Activated naive CD8-positive, alpha-beta T cell treated with anti-CD3 and anti-CD28 coated beads, Interleukin-2, amount 10 ng/mL, durations not matched to agents 7 days and 5 days (primary cell): Measurements from ENCODE around the gene ADAM12. TPM values are rescaled to one million over a fixed set of nuclear protein-coding genes. Genes with fewer than 3 reads are reported as not detected.
A peak's percentile ranks its signal among the peaks of the same experiment; 100 is the strongest.

Source experiments
- ATAC-seq: fragments of 150-1000 bp; cut with Tn5 transposase; one replicate; pipeline ENCODE4 v1.10.0; 2021; ENCODE audit warnings: low read depth, moderate library complexity
- POLR2A ChIA-PET: fragments of 350-600 bp; sonication (Branson Sonifier 250); formaldehyde crosslinking; loops from one replicate; lab custom pipeline; 2021; ENCODE audit warnings: antibody characterized with exemption; lab: Charles Lee
- DNase-seq: peaks from one replicate; pipeline ENCODE4 v3.0.0; 2021
- H3K27ac Mint-ChIP-seq: one replicate; pipeline ENCODE4 v1.8.0; 2022; ENCODE audit warnings: mild to moderate bottlenecking, mixed read lengths
- H3K27me3 Mint-ChIP-seq: one replicate; pipeline ENCODE4 v1.8.0; 2022; ENCODE audit warnings: mild to moderate bottlenecking, moderate library complexity, mixed read lengths
- H3K36me3 Mint-ChIP-seq: one replicate; pipeline ENCODE4 v1.8.0; 2021; ENCODE audit warnings: mild to moderate bottlenecking, mixed read lengths
- H3K4me1 Mint-ChIP-seq: one replicate; pipeline ENCODE4 v1.8.0; 2021; ENCODE audit warnings: mixed read lengths
- H3K4me3 Mint-ChIP-seq: one replicate; pipeline ENCODE4 v1.8.0; 2022; ENCODE audit warnings: mild to moderate bottlenecking, moderate library complexity, mixed read lengths
- H3K9me3 Mint-ChIP-seq: one replicate; pipeline ENCODE4 v1.8.0; 2021; ENCODE audit warnings: mixed read lengths
- total RNA-seq, 2 experiments: library from RNA; stranded (reverse); gene quantifications; one replicate each; pipeline ENCODE4 v1.2.3, GENCODE V29; 2021

ADAM12 gene
- total RNA-seq, result under 1 TPM; 0.17 to 0.39 TPM

- H3K27ac Mint-ChIP-seq, result peak within 1 kb of the TSS; percentile 7
- H3K4me3 Mint-ChIP-seq, result peak within 1 kb of the TSS; percentile 61
- peaks cover 5% of the 10 kb centered on the region for H3K36me3 Mint-ChIP-seq
- ATAC-seq, result no peak
- no peaks in the 10 kb centered on the region for H3K9me3 Mint-ChIP-seq
- H3K27me3 Mint-ChIP-seq, result peaks cover 32% of the 10 kb centered on the region
- POLR2A ChIA-PET, result no interaction called here
- peak; percentile 36 for DNase-seq
- H3K4me1 Mint-ChIP-seq, result peaks cover 5% of the 10 kb centered on the region
Measured at GRCh38 chr10:126387931-126388911, at the start of gene ADAM12. TSS of gene ADAM12 (minus strand) at chr10:126388477. CDS start at chr10:126388145, 332 bp downstream.

- no peaks in the 10 kb centered on the region for H3K36me3 Mint-ChIP-seq
- no peaks in the 10 kb centered on the region for H3K4me1 Mint-ChIP-seq
- peaks cover 2% of the 10 kb centered on the region for H3K9me3 Mint-ChIP-seq
- no peak overlapping the region for H3K27ac Mint-ChIP-seq
- H3K27me3 Mint-ChIP-seq, result no peaks in the 10 kb centered on the region
- H3K4me3 Mint-ChIP-seq, result no peak overlapping the region
- DNase-seq, result no peak
- no peak for ATAC-seq
- POLR2A ChIA-PET, result no interaction called here
Measured at GRCh38 chr10:126437635-126438406, 49.5 kb upstream of the ADAM12 start.

GRCh38 chr10:126434235-126434634, 46.0 kb upstream of the ADAM12 start:
- Mint-ChIP-seq H3K9me3 (peaks cover 3% of the 10 kb centered on the region), H3K4me3 (no peak overlapping the region), H3K27me3 (no peaks in the 10 kb centered on the region), H3K36me3 (no peaks in the 10 kb centered on the region), H3K27ac (no peak overlapping the region), H3K4me1 (no peaks in the 10 kb centered on the region)
- POLR2A ChIA-PET, result no interaction called here
- ATAC-seq (no peak), DNase-seq (no peak)

GRCh38 chr10:126433351-126433750, 45.1 kb upstream of the ADAM12 start:
- Mint-ChIP-seq H3K27ac (no peak overlapping the region), H3K4me3 (no peak overlapping the region), H3K27me3 (no peaks in the 10 kb centered on the region), H3K36me3 (no peaks in the 10 kb centered on the region), H3K9me3 (peaks cover 3% of the 10 kb centered on the region), H3K4me1 (no peaks in the 10 kb centered on the region)
- DNase-seq (no peak), ATAC-seq (no peak)
- POLR2A ChIA-PET, result no interaction called here

GRCh38 chr10:126432507-126432906, 44.2 kb upstream of the ADAM12 start:
- Mint-ChIP-seq H3K27ac (no peak overlapping the region), H3K27me3 (no peaks in the 10 kb centered on the region), H3K9me3 (peaks cover 3% of the 10 kb centered on the region), H3K36me3 (no peaks in the 10 kb centered on the region), H3K4me3 (no peak overlapping the region), H3K4me1 (no peaks in the 10 kb centered on the region)
- ATAC-seq, result no peak
- no peak for DNase-seq
- POLR2A ChIA-PET, result no interaction called here

- peaks cover 3% of the 10 kb centered on the region for H3K9me3 Mint-ChIP-seq
- no peaks in the 10 kb centered on the region for H3K4me1 Mint-ChIP-seq
- ATAC-seq (no peak), DNase-seq (no peak)
- H3K4me3 Mint-ChIP-seq, result no peak overlapping the region
- no peaks in the 10 kb centered on the region for H3K36me3 Mint-ChIP-seq
- no peaks in the 10 kb centered on the region for H3K27me3 Mint-ChIP-seq
- POLR2A ChIA-PET, result no interaction called here
- no peak overlapping the region for H3K27ac Mint-ChIP-seq
Measured at GRCh38 chr10:126431816-126432215, 43.5 kb upstream of the ADAM12 start.

- DNase-seq (no peak), ATAC-seq (no peak)
- Mint-ChIP-seq H3K36me3 (no peaks in the 10 kb centered on the region), H3K4me3 (no peak overlapping the region), H3K4me1 (no peaks in the 10 kb centered on the region), H3K27me3 (no peaks in the 10 kb centered on the region), H3K27ac (no peak overlapping the region), H3K9me3 (peaks cover 4% of the 10 kb centered on the region)
- POLR2A ChIA-PET, result no interaction called here
Measured at GRCh38 chr10:126430512-126430911, 42.2 kb upstream of the ADAM12 start.

GRCh38 chr10:126429275-126429674, 41.0 kb upstream of the ADAM12 start:
- DNase-seq, result no peak
- Mint-ChIP-seq H3K4me3 (no peak overlapping the region), H3K27ac (no peak overlapping the region), H3K9me3 (peaks cover 3% of the 10 kb centered on the region), H3K4me1 (no peaks in the 10 kb centered on the region), H3K27me3 (no peaks in the 10 kb centered on the region), H3K36me3 (no peaks in the 10 kb centered on the region)
- POLR2A ChIA-PET, result no interaction called here
- no peak for ATAC-seq

- H3K4me3 Mint-ChIP-seq, result no peak overlapping the region
- no peak overlapping the region for H3K27ac Mint-ChIP-seq
- ATAC-seq, result no peak
- H3K27me3 Mint-ChIP-seq, result no peaks in the 10 kb centered on the region
- no peak for DNase-seq
- no peaks in the 10 kb centered on the region for H3K36me3 Mint-ChIP-seq
- peaks cover 6% of the 10 kb centered on the region for H3K9me3 Mint-ChIP-seq
- H3K4me1 Mint-ChIP-seq, result no peaks in the 10 kb centered on the region
- POLR2A ChIA-PET, result no interaction called here
Measured at GRCh38 chr10:126425489-126426065, 37.3 kb upstream of the ADAM12 start.

- POLR2A ChIA-PET, result no interaction called here
- Mint-ChIP-seq H3K27me3 (no peaks in the 10 kb centered on the region), H3K9me3 (peaks cover 6% of the 10 kb centered on the region), H3K4me1 (no peaks in the 10 kb centered on the region), H3K27ac (no peak overlapping the region), H3K4me3 (no peak overlapping the region), H3K36me3 (no peaks in the 10 kb centered on the region)
- DNase-seq, result no peak
- no peak for ATAC-seq
Measured at GRCh38 chr10:126425032-126425431, 36.8 kb upstream of the ADAM12 start.

- DNase-seq, result no peak
- H3K27ac Mint-ChIP-seq, result no peak overlapping the region
- peaks cover 6% of the 10 kb centered on the region for H3K9me3 Mint-ChIP-seq
- POLR2A ChIA-PET, result no interaction called here
- H3K36me3 Mint-ChIP-seq, result no peaks in the 10 kb centered on the region
- no peaks in the 10 kb centered on the region for H3K4me1 Mint-ChIP-seq
- H3K27me3 Mint-ChIP-seq, result no peaks in the 10 kb centered on the region
- no peak overlapping the region for H3K4me3 Mint-ChIP-seq
- no peak for ATAC-seq
Measured at GRCh38 chr10:126423732-126424491, 35.6 kb upstream of the ADAM12 start.

GRCh38 chr10:126422567-126422966, 34.3 kb upstream of the ADAM12 start:
- Mint-ChIP-seq H3K36me3 (no peaks in the 10 kb centered on the region), H3K27ac (no peak overlapping the region), H3K27me3 (no peaks in the 10 kb centered on the region), H3K4me3 (no peak overlapping the region), H3K9me3 (peaks cover 6% of the 10 kb centered on the region), H3K4me1 (no peaks in the 10 kb centered on the region)
- DNase-seq, result no peak
- ATAC-seq, result no peak
- POLR2A ChIA-PET, result no interaction called here

- H3K4me1 Mint-ChIP-seq, result no peaks in the 10 kb centered on the region
- DNase-seq, result no peak
- H3K27ac Mint-ChIP-seq, result no peak overlapping the region
- H3K4me3 Mint-ChIP-seq, result no peak overlapping the region
- H3K36me3 Mint-ChIP-seq, result no peaks in the 10 kb centered on the region
- POLR2A ChIA-PET, result no interaction called here
- ATAC-seq, result no peak
- H3K9me3 Mint-ChIP-seq, result peaks cover 6% of the 10 kb centered on the region
- H3K27me3 Mint-ChIP-seq, result no peaks in the 10 kb centered on the region
Measured at GRCh38 chr10:126421756-126422256, 33.5 kb upstream of the ADAM12 start.
